HCT116 (cell line): ENCODE data around the gene C10orf90.

Experiments
- CEBPB ChIP-seq: IDR thresholded peaks from 2 replicates; pipeline ENCODE4 v1.6.1; 2012; ENCODE audit warnings: low read depth
- CTCF ChIP-seq, 3 experiments: fragments of 200-600 bp in 1 of 3; sonication (generic) in 1 of 3; IDR thresholded peaks in 2 of 3; conservative IDR thresholded peaks in 1 of 3; 2 replicates each; pipeline ENCODE4 v1.5.1; 2012 to 2017; ENCODE audit warnings: low read depth in 2 of 3, low read length in 2 of 3, antibody characterized with exemption in 1 of 3, borderline replicate concordance in 1 of 3, control low read depth in 1 of 3, mild to moderate bottlenecking in 1 of 3, mixed read lengths in 1 of 3, mixed run types in 1 of 3, moderate library complexity in 1 of 3; ENCODE audit not compliant: insufficient read depth in 1 of 3
- EZH2 ChIP-seq: fragments of 200-600 bp; sonication (generic); IDR thresholded peaks from 2 replicates; pipeline ENCODE4 v1.6.1; 2017; ENCODE audit warnings: antibody characterized with exemption, mixed run types
- MAX ChIP-seq: IDR thresholded peaks from 2 replicates; pipeline ENCODE4 v1.6.1; 2012
- POLR2A ChIP-seq: IDR thresholded peaks from 2 replicates; pipeline ENCODE4 v1.7.0; 2011; ENCODE audit warnings: borderline replicate concordance; ENCODE audit not compliant: insufficient read depth, insufficient read length; ENCODE audit errors: extremely low read depth
- POLR2AphosphoS5 ChIP-seq: IDR thresholded peaks from 2 replicates; pipeline ENCODE4 v1.6.1; 2011; ENCODE audit warnings: mild to moderate bottlenecking, low read depth, low read length, moderate library complexity
- RAD21 ChIP-seq: IDR thresholded peaks from 2 replicates; pipeline ENCODE4 v1.6.1; 2012; ENCODE audit warnings: low read depth, mild to moderate bottlenecking
- SIN3A ChIP-seq: IDR thresholded peaks from 2 replicates; pipeline ENCODE4 v1.6.1; 2012; ENCODE audit warnings: low read depth
- SP1 ChIP-seq: IDR thresholded peaks from 2 replicates; pipeline ENCODE4 v1.6.1; 2012; ENCODE audit warnings: low read depth
- ZBTB33 ChIP-seq: IDR thresholded peaks from 2 replicates; pipeline ENCODE4 v1.6.1; 2011; ENCODE audit warnings: mild to moderate bottlenecking, low read length, moderate library complexity; ENCODE audit not compliant: insufficient replicate concordance; ENCODE audit errors: extremely low read depth

GRCh38 chr10:126465771-126466170, 204.7 kb downstream of the C10orf90 start:
- TF ChIP-seq CTCF (IDR thresholded peaks at IDR 0.05 in 2 of 3, conservative IDR thresholded peaks at IDR 0.05 in 1 of 3; ENCODE audit: borderline replicate concordance in 1 of 3, insufficient read depth in 1 of 3, low read depth in 2 of 3, low read length in 2 of 3), result no peak
- TF ChIP-seq POLR2AphosphoS5, result no peak
- TF ChIP-seq RAD21, result no peak; the same call in 1 of the 2 replicates
- TF ChIP-seq EZH2, result no peak
- no peak for TF ChIP-seq POLR2A
- no peak for TF ChIP-seq SIN3A
- TF ChIP-seq SP1, result no peak
- no peak for TF ChIP-seq CEBPB
- TF ChIP-seq MAX, result no peak
- no peak for TF ChIP-seq ZBTB33
